HUES6 (cell line): Measurements from ENCODE around the gene RINL.

Experiments used
- H3K27ac ChIP-seq: 2 replicates; pipeline ENCODE4 v1.7.0; 2013; ENCODE audit warnings: low read depth, mild to moderate bottlenecking, low read length, inconsistent platforms
- H3K27me3 ChIP-seq: 2 replicates; pipeline ENCODE4 v1.6.1; 2013; ENCODE audit warnings: low read length; ENCODE audit not compliant: control insufficient read depth, insufficient read depth
- H3K36me3 ChIP-seq: 2 replicates; pipeline ENCODE4 v1.6.1; 2013; ENCODE audit warnings: low read length; ENCODE audit not compliant: control insufficient read depth, insufficient read depth
- H3K4me1 ChIP-seq: 2 replicates; pipeline ENCODE4 v1.6.1; 2013; ENCODE audit warnings: low read length; ENCODE audit not compliant: control insufficient read depth, insufficient read depth
- H3K4me3 ChIP-seq: 2 replicates; pipeline ENCODE4 v1.5.1; 2013; ENCODE audit warnings: low read depth, low read length
- H3K9ac ChIP-seq: one replicate; pipeline ENCODE4 v1.6.1; 2013; ENCODE audit warnings: mild to moderate bottlenecking, low read length
- H3K9me3 ChIP-seq: 2 replicates; pipeline ENCODE4 v1.6.1; 2013; ENCODE audit warnings: low read depth, low read length; ENCODE audit not compliant: control insufficient read depth, insufficient read depth

The RINL gene

GRCh38 chr19:38838986-38839761, 38.9 kb downstream of the RINL start:
- peaks cover 92% of the 10 kb centered on the region for H3K36me3 ChIP-seq
- no peaks in the 10 kb centered on the region for H3K9me3 ChIP-seq
- H3K9ac ChIP-seq, result no peak overlapping the region
- H3K27me3 ChIP-seq, result no peaks in the 10 kb centered on the region
- no peaks in the 10 kb centered on the region for H3K4me1 ChIP-seq
- no peak overlapping the region for H3K27ac ChIP-seq
- H3K4me3 ChIP-seq, result no peak overlapping the region

GRCh38 chr19:38838208-38838985, 39.7 kb downstream of the RINL start:
- no peaks in the 10 kb centered on the region for H3K27me3 ChIP-seq
- H3K9ac ChIP-seq, result no peak overlapping the region
- H3K9me3 ChIP-seq, result no peaks in the 10 kb centered on the region
- H3K4me3 ChIP-seq, result no peak overlapping the region
- H3K27ac ChIP-seq, result no peak overlapping the region
- H3K4me1 ChIP-seq, result no peaks in the 10 kb centered on the region
- H3K36me3 ChIP-seq, result peaks cover 84% of the 10 kb centered on the region

GRCh38 chr19:38837656-38838121, 40.4 kb downstream of the RINL start:
- H3K27me3 ChIP-seq, result no peaks in the 10 kb centered on the region
- H3K9me3 ChIP-seq, result no peaks in the 10 kb centered on the region
- no peaks in the 10 kb centered on the region for H3K4me1 ChIP-seq
- H3K9ac ChIP-seq, result no peak overlapping the region
- H3K4me3 ChIP-seq, result no peak overlapping the region
- no peak overlapping the region for H3K27ac ChIP-seq
- H3K36me3 ChIP-seq, result peaks cover 77% of the 10 kb centered on the region

- Histone ChIP-seq H3K36me3 (peaks cover 71% of the 10 kb centered on the region), H3K27me3 (no peaks in the 10 kb centered on the region), H3K4me3 (no peak overlapping the region), H3K27ac (no peak overlapping the region), H3K9me3 (no peaks in the 10 kb centered on the region), H3K9ac (no peak overlapping the region), H3K4me1 (peaks cover 3% of the 10 kb centered on the region)
Measured at GRCh38 chr19:38836983-38837626, 41.0 kb downstream of the RINL start.

- Histone ChIP-seq H3K36me3 (peaks cover 64% of the 10 kb centered on the region), H3K4me1 (peaks cover 5% of the 10 kb centered on the region), H3K27me3 (no peaks in the 10 kb centered on the region), H3K27ac (no peak overlapping the region), H3K9ac (no peak overlapping the region), H3K9me3 (no peaks in the 10 kb centered on the region), H3K4me3 (no peak overlapping the region)
Measured at GRCh38 chr19:38836159-38836982, 41.7 kb downstream of the RINL start.

GRCh38 chr19:38834590-38834989, 43.5 kb downstream of the RINL start:
- H3K36me3 ChIP-seq, result peaks cover 55% of the 10 kb centered on the region
- peaks cover 12% of the 10 kb centered on the region for H3K4me1 ChIP-seq
- no peaks in the 10 kb centered on the region for H3K27me3 ChIP-seq
- H3K9ac ChIP-seq, result no peak overlapping the region
- H3K9me3 ChIP-seq, result no peaks in the 10 kb centered on the region
- no peak overlapping the region for H3K27ac ChIP-seq
- no peak overlapping the region for H3K4me3 ChIP-seq

GRCh38 chr19:38834104-38834490, 44.0 kb downstream of the RINL start:
- no peaks in the 10 kb centered on the region for H3K9me3 ChIP-seq
- H3K4me3 ChIP-seq, result no peak overlapping the region
- H3K27ac ChIP-seq, result no peak overlapping the region
- no peaks in the 10 kb centered on the region for H3K27me3 ChIP-seq
- peaks cover 53% of the 10 kb centered on the region for H3K36me3 ChIP-seq
- H3K9ac ChIP-seq, result no peak overlapping the region
- H3K4me1 ChIP-seq, result peaks cover 12% of the 10 kb centered on the region

GRCh38 chr19:38833092-38833425, 45.0 kb downstream of the RINL start:
- H3K27ac ChIP-seq, result no peak overlapping the region
- H3K9ac ChIP-seq, result no peak overlapping the region
- no peak overlapping the region for H3K4me3 ChIP-seq
- H3K4me1 ChIP-seq, result peaks cover 12% of the 10 kb centered on the region
- peaks cover 52% of the 10 kb centered on the region for H3K36me3 ChIP-seq
- H3K9me3 ChIP-seq, result no peaks in the 10 kb centered on the region
- no peaks in the 10 kb centered on the region for H3K27me3 ChIP-seq

GRCh38 chr19:38831142-38831605, 46.9 kb downstream of the RINL start:
- peaks cover 18% of the 10 kb centered on the region for H3K4me1 ChIP-seq
- H3K27ac ChIP-seq, result peak overlapping the region; percentile 75; the same call in 1 of the 2 replicates
- peak overlapping the region; percentile 93 for H3K4me3 ChIP-seq
- H3K9ac ChIP-seq, result peak overlapping the region; percentile 88
- H3K9me3 ChIP-seq, result no peaks in the 10 kb centered on the region
- H3K27me3 ChIP-seq, result no peaks in the 10 kb centered on the region
- peaks cover 47% of the 10 kb centered on the region for H3K36me3 ChIP-seq

- Histone ChIP-seq H3K4me3 (no peak overlapping the region), H3K27ac (no peak overlapping the region), H3K4me1 (peaks cover 18% of the 10 kb centered on the region), H3K36me3 (peaks cover 37% of the 10 kb centered on the region), H3K9ac (no peak overlapping the region), H3K9me3 (no peaks in the 10 kb centered on the region), H3K27me3 (no peaks in the 10 kb centered on the region)
Measured at GRCh38 chr19:38830039-38830733, 47.9 kb downstream of the RINL start.
